Esophagus (tissue), 2 donors: ENCODE data around the gene UCHL1. TPM values are rescaled to one million over a fixed set of nuclear protein-coding genes. Genes with fewer than 3 reads are reported as not detected.
"Not testable (repeated sequence)": the region's sequence is repeated elsewhere in the genome, so short reads cannot be mapped to it uniquely, and the experiment has no call there.

Experiments used
- H3K27ac ChIP-seq, 2 donors: one replicate each; pipeline ENCODE4 v1.5.1; 2013; ENCODE audit warnings: low read depth in 2 of 2, mild to moderate bottlenecking in 2 of 2, inconsistent platforms in 1 of 2, low read length in 1 of 2, moderate library complexity in 1 of 2
- H3K27me3 ChIP-seq, 2 donors: one replicate each; pipeline ENCODE4 v1.6.1; 2013; ENCODE audit warnings: low read length in 2 of 2, control low read depth in 1 of 2, mild to moderate bottlenecking in 1 of 2; ENCODE audit not compliant: insufficient read depth in 2 of 2, control insufficient read depth in 1 of 2
- H3K36me3 ChIP-seq, 2 donors: one replicate each; pipeline ENCODE4 v1.6.1; 2013; ENCODE audit warnings: low read length in 1 of 2; ENCODE audit not compliant: control insufficient read depth in 2 of 2, insufficient read depth in 2 of 2
- H3K4me1 ChIP-seq, 2 donors: one replicate each; pipeline ENCODE4 v1.6.1; 2013; ENCODE audit warnings: low read length in 1 of 2; ENCODE audit not compliant: control insufficient read depth in 2 of 2, insufficient read depth in 2 of 2
- H3K4me3 ChIP-seq, 2 donors: one replicate each; pipeline ENCODE4 v1.5.1; 2013; ENCODE audit warnings: low read length in 2 of 2, mild to moderate bottlenecking in 2 of 2, low read depth in 1 of 2, moderate library complexity in 1 of 2
- H3K9me3 ChIP-seq, 2 donors: one replicate each; pipeline ENCODE4 v1.6.1; 2013; ENCODE audit warnings: mild to moderate bottlenecking in 2 of 2, low read depth in 1 of 2, low read length in 1 of 2, moderate library complexity in 1 of 2; ENCODE audit not compliant: control insufficient read depth in 2 of 2, insufficient read depth in 1 of 2
- WGBS, 2 donors: extraction: QIAGEN DNeasy Blood & Tissue Kit; methylation state at CpG; one replicate each; pipeline ENCODE4 v1.1.7; 2013; 5-methylcytosine and 5-hydroxymethylcytosine counted together
- polyA plus RNA-seq, 2 donors: library from polyadenylated mRNA; stranded (reverse); fragments of 200-250 nt; gene quantifications; one replicate each; pipeline ENCODE4 v1.2.3, GENCODE V29; 2013
- donor health status: healthy with polysubstance abuse.
- donor health status: Bipolar disorder and iron deficiency.

Gene UCHL1
- polyA plus RNA-seq, 2 donors, result 1.7 to 2.2 TPM

DNA sequence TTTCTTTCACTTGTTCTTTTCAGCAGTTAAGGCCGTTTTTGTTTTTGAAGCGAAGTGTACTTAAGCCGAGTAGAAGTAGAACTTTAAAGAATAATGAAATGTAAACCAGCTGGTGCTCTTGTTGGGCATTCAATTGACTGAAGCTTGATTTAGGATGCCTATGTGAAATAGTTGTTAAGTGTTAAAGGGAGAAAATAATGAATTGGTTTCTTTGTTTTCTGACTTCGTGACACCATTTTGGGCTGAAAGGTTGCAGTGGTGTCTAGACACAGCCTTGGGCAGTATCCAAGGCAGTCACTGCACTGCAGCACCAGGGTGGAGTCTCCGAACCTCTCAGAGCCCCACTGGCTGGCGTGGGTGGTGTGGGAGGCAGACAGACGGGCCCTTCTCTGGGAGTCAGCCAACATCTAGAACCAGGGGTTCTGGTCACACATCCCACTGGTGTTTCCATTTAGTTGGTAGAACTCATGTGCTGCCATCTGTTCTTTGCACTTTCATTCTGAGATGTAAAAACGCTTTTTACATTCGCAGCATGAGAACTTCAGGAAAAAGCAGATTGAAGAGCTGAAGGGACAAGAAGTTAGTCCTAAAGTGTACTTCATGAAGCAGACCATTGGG, 3.5 kb downstream of the UCHL1 start:
- H3K4me1 ChIP-seq, result peaks cover 3 to 7% of the 10 kb centered on the region in 2 donors

DNA sequence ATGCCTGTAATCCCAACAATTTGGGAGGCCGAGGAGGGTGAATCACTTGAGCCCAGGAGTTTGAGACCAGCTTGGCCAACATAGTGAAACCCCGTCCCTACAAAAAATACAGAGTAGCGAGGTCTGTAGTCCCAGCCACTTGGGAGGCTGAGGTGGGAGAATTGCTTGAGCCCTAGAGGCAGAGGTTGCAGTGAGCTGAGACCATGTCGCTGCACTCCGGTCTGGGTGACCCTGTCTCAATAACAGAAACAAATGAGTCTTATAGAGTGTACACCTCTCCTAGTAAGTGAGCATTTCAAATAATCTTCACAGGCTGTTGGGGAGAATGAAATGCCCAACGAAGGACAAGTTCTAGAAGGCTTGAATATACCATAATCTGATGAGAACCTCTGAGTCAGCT, 5.5 kb downstream of the UCHL1 start:
- 94 to 95% methylated on average over 6 of the region's 6 CpGs for WGBS, 2 donors
- H3K27me3 ChIP-seq, result no peaks in the 10 kb centered on the region
- H3K4me1 ChIP-seq, result peaks cover 3% of the 10 kb centered on the region in 2 donors
- H3K4me3 ChIP-seq, result no peak overlapping the region
- H3K9me3 ChIP-seq, result no peaks in the 10 kb centered on the region
- no peak overlapping the region for H3K27ac ChIP-seq
- no peaks in the 10 kb centered on the region for H3K36me3 ChIP-seq

More for the DNA sequence above, 3.5 kb downstream of the UCHL1 start:
- H3K36me3 ChIP-seq, result no peaks in the 10 kb centered on the region
- H3K27ac ChIP-seq, result no peak overlapping the region
- H3K27me3 ChIP-seq, result no peaks in the 10 kb centered on the region
- 87 to 88% methylated on average over 9 of the region's 9 CpGs for WGBS, 2 donors
- H3K9me3 ChIP-seq, result no peaks in the 10 kb centered on the region
- no peak overlapping the region for H3K4me3 ChIP-seq

DNA sequence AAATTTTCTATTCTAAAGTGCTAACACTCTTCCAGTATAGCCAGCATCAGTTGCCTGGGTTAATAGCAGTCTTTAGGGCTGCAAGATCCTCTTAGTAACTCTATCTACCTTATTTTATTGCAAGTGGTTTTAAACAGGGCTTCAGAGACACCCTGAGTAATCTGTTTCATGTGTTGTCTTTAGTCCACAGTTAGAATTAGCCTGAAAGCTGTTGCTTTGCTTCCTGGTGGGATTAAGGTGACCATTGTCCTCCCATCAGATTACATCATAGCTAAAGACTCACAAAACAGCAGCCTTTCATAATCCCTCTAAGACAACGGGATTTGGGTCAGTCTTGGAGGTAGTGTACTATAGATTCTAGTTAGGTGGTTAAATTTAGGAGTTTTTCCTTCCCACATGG, 7.5 kb downstream of the UCHL1 start:
- no peaks in the 10 kb centered on the region for H3K4me1 ChIP-seq

DNA sequence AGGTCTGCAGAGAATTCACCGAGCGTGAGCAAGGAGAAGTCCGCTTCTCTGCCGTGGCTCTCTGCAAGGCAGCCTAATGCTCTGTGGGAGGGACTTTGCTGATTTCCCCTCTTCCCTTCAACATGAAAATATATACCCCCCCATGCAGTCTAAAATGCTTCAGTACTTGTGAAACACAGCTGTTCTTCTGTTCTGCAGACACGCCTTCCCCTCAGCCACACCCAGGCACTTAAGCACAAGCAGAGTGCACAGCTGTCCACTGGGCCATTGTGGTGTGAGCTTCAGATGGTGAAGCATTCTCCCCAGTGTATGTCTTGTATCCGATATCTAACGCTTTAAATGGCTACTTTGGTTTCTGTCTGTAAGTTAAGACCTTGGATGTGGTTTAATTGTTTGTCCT, 11.3 kb downstream of the UCHL1 start:
- WGBS, 2 donors, result 74 to 84% methylated on average over 7 of the region's 7 CpGs
- Histone ChIP-seq H3K27me3 (no peaks in the 10 kb centered on the region), H3K27ac (no peak overlapping the region), H3K36me3 (no peaks in the 10 kb centered on the region), H3K4me3 (no peak overlapping the region), H3K4me1 (no peaks in the 10 kb centered on the region), H3K9me3 (no peaks in the 10 kb centered on the region)

More for the DNA sequence above, 7.5 kb downstream of the UCHL1 start:
- Histone ChIP-seq H3K9me3 (no peaks in the 10 kb centered on the region), H3K36me3 (no peaks in the 10 kb centered on the region), H3K27ac (no peak overlapping the region), H3K4me3 (no peak overlapping the region), H3K27me3 (no peaks in the 10 kb centered on the region)
- WGBS, 2 donors, result 61 to 63% methylated on average over 1 of the region's 1 CpG

DNA sequence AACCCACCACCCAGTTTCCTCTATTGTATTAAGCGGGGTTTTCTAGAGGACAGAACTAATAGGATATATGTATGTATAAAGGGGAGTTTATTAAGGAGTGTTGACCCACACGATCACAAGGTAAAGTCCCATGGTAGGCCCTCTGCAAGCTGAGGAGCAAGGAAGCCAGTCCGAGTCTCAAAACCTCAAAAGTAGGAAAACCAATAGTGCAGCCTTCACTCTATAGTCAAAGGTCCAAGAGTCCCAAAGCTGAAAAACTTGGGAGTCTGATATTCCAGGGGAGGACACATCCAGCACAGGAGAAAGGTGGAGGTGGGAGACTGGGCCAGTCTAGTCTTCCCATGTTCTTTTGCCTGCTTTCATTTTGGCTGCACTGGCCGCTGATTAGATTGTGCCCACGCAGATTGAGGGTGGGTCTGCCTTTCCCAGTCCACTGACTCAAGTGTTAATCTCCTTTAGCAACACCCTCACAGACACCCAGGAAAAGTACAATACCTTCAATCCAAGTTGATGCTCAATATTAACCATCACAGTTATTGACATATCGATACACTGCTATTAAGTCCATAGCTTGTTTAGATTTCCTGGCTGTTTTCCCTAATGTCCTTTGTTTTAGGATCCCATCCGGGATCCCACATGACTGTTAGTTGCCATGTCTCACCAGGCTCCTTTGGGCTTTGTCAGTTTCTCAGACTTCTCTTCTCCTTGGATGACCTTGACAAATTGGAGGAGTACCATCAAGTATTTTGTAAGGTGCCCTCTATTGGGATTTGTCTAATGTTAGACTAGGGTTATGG, 12.2 kb downstream of the UCHL1 start:
- no peaks in the 10 kb centered on the region for H3K9me3 ChIP-seq
- no peaks in the 10 kb centered on the region for H3K27me3 ChIP-seq
- H3K27ac ChIP-seq, result no peak overlapping the region
- H3K4me1 ChIP-seq, result no peaks in the 10 kb centered on the region
- H3K4me3 ChIP-seq, result no peak overlapping the region
- no peaks in the 10 kb centered on the region for H3K36me3 ChIP-seq
- WGBS, 2 donors, result 91 to 94% methylated on average over 7 of the region's 7 CpGs

DNA sequence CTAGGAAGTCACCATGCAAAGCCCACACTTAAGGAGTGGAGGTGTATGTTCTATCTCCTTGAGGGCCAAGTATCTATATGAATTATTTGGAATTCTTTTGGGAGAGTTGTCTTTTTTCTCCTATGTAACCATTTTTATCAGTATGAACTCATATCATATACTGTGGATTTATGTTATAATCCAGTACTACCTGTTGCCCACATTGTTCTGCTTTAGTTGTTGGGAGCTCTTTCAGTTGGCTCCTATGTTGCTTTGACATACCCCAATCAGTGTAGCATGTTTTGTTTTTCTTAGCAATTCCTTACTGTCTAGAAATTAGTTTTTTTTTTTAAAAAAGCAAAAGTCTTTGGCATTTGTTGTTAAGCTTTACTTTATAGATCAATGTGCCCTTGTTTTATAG, 13.0 kb downstream of the UCHL1 start:
- no peaks in the 10 kb centered on the region for H3K36me3 ChIP-seq
- no peaks in the 10 kb centered on the region for H3K4me1 ChIP-seq
- H3K27me3 ChIP-seq, result no peaks in the 10 kb centered on the region
- no peaks in the 10 kb centered on the region for H3K9me3 ChIP-seq
- no peak overlapping the region for H3K27ac ChIP-seq
- no peak overlapping the region for H3K4me3 ChIP-seq

DNA sequence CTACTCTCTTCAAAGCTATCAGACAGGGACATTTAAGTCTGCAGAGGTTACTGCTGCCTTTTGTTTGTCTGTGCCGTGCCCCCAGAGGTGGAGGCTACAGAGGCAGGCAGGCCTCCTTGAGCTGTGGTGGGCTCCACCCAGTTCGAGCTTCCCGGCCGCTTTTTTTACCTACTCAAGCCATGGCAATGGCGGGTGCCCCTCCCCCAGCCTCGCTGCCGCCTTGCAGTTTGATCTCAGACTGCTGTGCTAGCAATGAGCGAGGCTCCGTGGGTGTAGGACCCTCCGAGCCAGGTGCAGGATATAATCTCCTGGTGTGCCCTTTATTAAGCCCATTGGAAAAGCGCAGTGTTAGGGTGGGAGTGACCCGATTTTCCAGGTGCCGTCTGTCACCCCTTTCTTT, 19.2 kb downstream of the UCHL1 start:
- H3K27me3 ChIP-seq, result not testable (repeated sequence)
- WGBS, 2 donors, result 92 to 94% methylated on average over 12 to 13 of the region's 13 CpGs

DNA sequence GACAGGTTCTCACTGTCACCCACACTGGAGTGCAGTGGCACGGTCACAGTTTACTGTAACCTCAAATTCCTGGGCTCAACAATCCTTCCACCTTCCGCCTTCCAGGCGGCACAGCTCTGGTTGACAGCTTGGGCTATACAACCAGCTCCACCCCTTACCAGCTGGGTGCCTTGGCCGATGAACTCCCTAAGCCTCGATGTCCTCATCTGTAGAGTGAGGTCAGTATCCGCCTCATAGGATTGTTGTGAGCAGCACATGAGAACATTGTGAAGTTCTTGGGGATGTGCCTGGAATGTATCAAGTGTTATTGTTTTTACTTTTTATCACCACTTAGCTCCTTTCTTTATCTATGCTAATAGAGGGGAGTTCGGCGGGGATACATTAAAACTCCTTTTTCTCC, 23.3 kb downstream of the UCHL1 start:
- no peaks in the 10 kb centered on the region for H3K9me3 ChIP-seq

More for the DNA sequence above, 19.2 kb downstream of the UCHL1 start:
- not testable (repeated sequence) for H3K4me1 ChIP-seq, H3K4me3 ChIP-seq, H3K9me3 ChIP-seq, H3K27ac ChIP-seq, H3K36me3 ChIP-seq

DNA sequence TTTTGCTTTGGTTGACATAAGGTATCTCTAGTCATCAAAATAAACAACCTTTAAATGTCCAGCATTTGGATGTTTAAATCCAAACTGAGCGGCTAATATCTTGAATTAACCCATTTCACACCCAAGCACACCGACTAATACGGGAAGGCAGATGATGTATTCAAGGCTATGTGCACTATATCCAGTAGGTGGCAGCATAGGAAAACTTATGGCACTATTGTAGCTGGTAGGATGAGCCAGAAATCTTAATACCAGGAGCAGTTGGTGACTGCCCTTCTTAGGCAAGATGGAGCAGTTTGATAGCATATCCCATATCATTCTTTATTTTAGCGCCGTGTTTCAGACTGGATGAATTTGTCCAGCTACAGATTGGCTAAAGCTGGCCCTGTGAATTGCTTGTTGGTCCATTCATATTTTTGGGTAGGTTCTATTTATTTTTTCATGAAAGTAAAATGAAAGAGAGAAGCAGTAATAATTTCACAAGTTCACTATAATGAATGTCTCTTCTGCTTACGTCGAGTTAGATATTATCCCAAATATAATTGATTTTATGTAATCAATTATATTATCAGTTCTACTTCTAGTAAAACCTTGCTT, 24.4 kb downstream of the UCHL1 start:
- WGBS, 2 donors, result 14 to 18% methylated on average over 7 of the region's 7 CpGs
- Histone ChIP-seq H3K4me3 (no peak overlapping the region), H3K9me3 (no peaks in the 10 kb centered on the region), H3K27me3 (no peaks in the 10 kb centered on the region), H3K36me3 (no peaks in the 10 kb centered on the region), H3K27ac (no peak overlapping the region), H3K4me1 (no peaks in the 10 kb centered on the region)

More for the DNA sequence above, 23.3 kb downstream of the UCHL1 start:
- Histone ChIP-seq H3K4me1 (no peaks in the 10 kb centered on the region), H3K36me3 (no peaks in the 10 kb centered on the region), H3K27ac (no peak overlapping the region), H3K4me3 (no peak overlapping the region), H3K27me3 (no peaks in the 10 kb centered on the region)
- whole genome bisulfite sequencing, 2 donors, result 81 to 82% methylated on average over 8 of the region's 8 CpGs
